Amniotic epithelial cell (primary cell): ENCODE data around the gene C15orf40.
A peak's percentile ranks its signal among the peaks of the same experiment; 100 is the strongest.
"Not testable (repeated sequence)": the region's sequence is repeated elsewhere in the genome, so short reads cannot be mapped to it uniquely, and the experiment has no call there.

Experiments used
- DNase-seq: peaks from one replicate; pipeline ENCODE4 v3.0.0-alpha.2; 2010; ENCODE audit warnings: low read depth

The C15orf40 gene

GRCh38 chr15:82951472-82952157 is 59.8 kb downstream of the C15orf40 start:
- no peak for DNase-seq

- no peak for DNase-seq
These were observed 60.6 kb downstream of the C15orf40 start for GRCh38 chr15:82950746-82951370.

GRCh38 chr15:82950295-82950694 is 61.1 kb downstream of the C15orf40 start:
- no peak for DNase-seq

- DNase-seq, result no peak
These were observed 65.2 kb downstream of the C15orf40 start for GRCh38 chr15:82946155-82946701.

- DNase-seq, result no peak
These were observed 66.1 kb downstream of the C15orf40 start for GRCh38 chr15:82945326-82945725.

GRCh38 chr15:82944821-82945220 is 66.6 kb downstream of the C15orf40 start:
- DNase-seq, result peak; percentile 6

GRCh38 chr15:82944056-82944455 is 67.4 kb downstream of the C15orf40 start:
- DNase-seq, result no peak

GRCh38 chr15:82943176-82943575 is 68.3 kb downstream of the C15orf40 start:
- DNase-seq, result peak; percentile 12

- peak; percentile 9 for DNase-seq
These were observed 68.7 kb downstream of the C15orf40 start for GRCh38 chr15:82942691-82943090.

- not testable (repeated sequence) for DNase-seq
These were observed 71.8 kb downstream of the C15orf40 start for GRCh38 chr15:82939678-82940077.
